H1 (cell line): ENCODE measurements around the gene SIAH3. TPM values are rescaled to one million over a fixed set of nuclear protein-coding genes. Genes with fewer than 3 reads are reported as not detected.

Experiments used
- HDAC2 ChIP-seq, 2 experiments: fragments of 300-600 bp in 1 of 2; sonication (generic) in 1 of 2; IDR thresholded peaks; 2 replicates each; pipeline ENCODE4 v1.6.1; 2011 to 2012; ENCODE audit warnings: low read depth in 2 of 2, low read length in 2 of 2, mild to moderate bottlenecking in 2 of 2, moderate library complexity in 2 of 2, borderline replicate concordance in 1 of 2, inconsistent platforms in 1 of 2
- RAD21 ChIP-seq, 2 experiments: IDR thresholded peaks in 1 of 2; conservative IDR thresholded peaks in 1 of 2; 2 replicates each; pipeline ENCODE4 v1.6.1; 2011; ENCODE audit warnings: low read depth in 2 of 2, low read length in 2 of 2, improper control_type of control experiment in 1 of 2, inconsistent platforms in 1 of 2, mild to moderate bottlenecking in 1 of 2, moderate library complexity in 1 of 2
- SIRT6 ChIP-seq: IDR thresholded peaks from one replicate; pipeline ENCODE4 v1.7.1; 2012; ENCODE audit warnings: low read length, inconsistent platforms
- SRF ChIP-seq: IDR thresholded peaks from 2 replicates; pipeline ENCODE4 v1.6.1; 2011; ENCODE audit warnings: mild to moderate bottlenecking, low read depth, low read length, moderate library complexity
- polyA plus RNA-seq, 7 experiments: library from polyadenylated mRNA; depleted of rRNA in 3 of 7; stranded (reverse) in 5 of 7; unstranded in 2 of 7; fragments of >200 nt in 5 of 7; fragments of 200-250 nt in 2 of 7; gene quantifications; 1 replicate in 5 of 7; 2 replicates in 1 of 7; 4 replicates in 1 of 7; pipeline versions ENCODE4 v1.2.1 to v1.2.3, GENCODE V29; 2011 to 2013; ENCODE audit warnings: missing spikeins in 2 of 7, mixed read lengths in 2 of 7
- total RNA-seq: library from RNA; stranded (reverse); fragmentation: NEBNext Ultra II Directional; extraction: Animal tissue kit (Norgen Biotek cat#: 25700); gene quantifications from 2 replicates; pipeline ENCODE4 v1.2.1, GENCODE V29; 2021

The SIAH3 gene
- total and polyA plus RNA-seq, 2 of the 8 experiments (the other 6 are each of a cell fraction or from before 2014, with no cell fraction given), result 0.15 to 0.17 TPM

GRCh38 chr13:45807520-45808099, 43.9 kb downstream of the SIAH3 start (continued):
- TF ChIP-seq RAD21 (IDR thresholded peaks at IDR 0.05 in 1 of 2, conservative IDR thresholded peaks at IDR 0.05 in 1 of 2; ENCODE audit: low read depth in 2 of 2, low read length in 2 of 2) (peak; percentile 88 to 90), SRF (no peak), HDAC2 (IDR thresholded peaks at IDR 0.05; ENCODE audit: borderline replicate concordance in 1 of 2, low read depth in 2 of 2, low read length in 2 of 2) (no peak), SIRT6 (no peak)
